ENCODE results near the gene HTR1A.

DNA sequence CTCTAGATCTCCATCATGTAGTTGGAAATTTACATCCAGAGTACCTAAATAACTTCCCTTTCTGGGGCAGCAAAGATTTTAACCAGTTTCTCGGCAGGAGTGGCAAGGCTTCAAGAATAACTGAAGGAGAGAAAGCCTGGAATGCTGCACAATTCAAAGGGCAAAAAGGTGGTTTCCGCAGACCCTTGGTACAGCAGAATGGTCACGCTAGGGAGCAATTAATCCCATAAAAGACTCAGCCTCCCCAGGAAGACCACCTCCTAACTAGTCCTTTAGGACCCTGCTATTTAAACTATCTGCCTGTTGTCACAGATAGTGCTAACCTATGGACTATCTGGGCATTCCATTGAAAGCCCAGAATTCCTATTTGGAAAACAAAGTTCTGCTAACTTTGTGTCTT, 3.6 kb downstream of the HTR1A start:
- no peak for TF ChIP-seq EZH2phosphoT487 (IDR thresholded peaks at IDR 0.05; ENCODE audit: borderline replicate concordance, low read depth)
- no peak for TF ChIP-seq EP300 (IDR thresholded peaks at IDR 0.05; ENCODE audit: borderline replicate concordance in 1 of 2, low read depth in 1 of 2, low read length in 1 of 2)
- TF ChIP-seq, protein P1, sequence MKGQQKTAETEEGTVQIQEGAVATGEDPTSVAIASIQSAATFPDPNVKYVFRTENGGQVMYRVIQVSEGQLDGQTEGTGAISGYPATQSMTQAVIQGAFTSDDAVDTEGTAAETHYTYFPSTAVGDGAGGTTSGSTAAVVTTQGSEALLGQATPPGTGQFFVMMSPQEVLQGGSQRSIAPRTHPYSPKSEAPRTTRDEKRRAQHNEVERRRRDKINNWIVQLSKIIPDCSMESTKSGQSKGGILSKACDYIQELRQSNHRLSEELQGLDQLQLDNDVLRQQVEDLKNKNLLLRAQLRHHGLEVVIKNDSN (IDR thresholded peaks at IDR 0.05; ENCODE audit: borderline replicate concordance, low read depth), result no peak
- TF ChIP-seq, protein P2, sequence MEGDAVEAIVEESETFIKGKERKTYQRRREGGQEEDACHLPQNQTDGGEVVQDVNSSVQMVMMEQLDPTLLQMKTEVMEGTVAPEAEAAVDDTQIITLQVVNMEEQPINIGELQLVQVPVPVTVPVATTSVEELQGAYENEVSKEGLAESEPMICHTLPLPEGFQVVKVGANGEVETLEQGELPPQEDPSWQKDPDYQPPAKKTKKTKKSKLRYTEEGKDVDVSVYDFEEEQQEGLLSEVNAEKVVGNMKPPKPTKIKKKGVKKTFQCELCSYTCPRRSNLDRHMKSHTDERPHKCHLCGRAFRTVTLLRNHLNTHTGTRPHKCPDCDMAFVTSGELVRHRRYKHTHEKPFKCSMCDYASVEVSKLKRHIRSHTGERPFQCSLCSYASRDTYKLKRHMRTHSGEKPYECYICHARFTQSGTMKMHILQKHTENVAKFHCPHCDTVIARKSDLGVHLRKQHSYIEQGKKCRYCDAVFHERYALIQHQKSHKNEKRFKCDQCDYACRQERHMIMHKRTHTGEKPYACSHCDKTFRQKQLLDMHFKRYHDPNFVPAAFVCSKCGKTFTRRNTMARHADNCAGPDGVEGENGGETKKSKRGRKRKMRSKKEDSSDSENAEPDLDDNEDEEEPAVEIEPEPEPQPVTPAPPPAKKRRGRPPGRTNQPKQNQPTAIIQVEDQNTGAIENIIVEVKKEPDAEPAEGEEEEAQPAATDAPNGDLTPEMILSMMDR (IDR thresholded peaks at IDR 0.05), result no peak
- no peak for TF ChIP-seq FOXM1 (IDR thresholded peaks at IDR 0.05; ENCODE audit: low read depth)
- TF ChIP-seq MEF2A (IDR thresholded peaks at IDR 0.05; ENCODE audit: borderline replicate concordance, low read depth), result no peak
- no peak for TF ChIP-seq YY1 (IDR thresholded peaks at IDR 0.05; ENCODE audit: low read depth)
- TF ChIP-seq, protein P3, sequence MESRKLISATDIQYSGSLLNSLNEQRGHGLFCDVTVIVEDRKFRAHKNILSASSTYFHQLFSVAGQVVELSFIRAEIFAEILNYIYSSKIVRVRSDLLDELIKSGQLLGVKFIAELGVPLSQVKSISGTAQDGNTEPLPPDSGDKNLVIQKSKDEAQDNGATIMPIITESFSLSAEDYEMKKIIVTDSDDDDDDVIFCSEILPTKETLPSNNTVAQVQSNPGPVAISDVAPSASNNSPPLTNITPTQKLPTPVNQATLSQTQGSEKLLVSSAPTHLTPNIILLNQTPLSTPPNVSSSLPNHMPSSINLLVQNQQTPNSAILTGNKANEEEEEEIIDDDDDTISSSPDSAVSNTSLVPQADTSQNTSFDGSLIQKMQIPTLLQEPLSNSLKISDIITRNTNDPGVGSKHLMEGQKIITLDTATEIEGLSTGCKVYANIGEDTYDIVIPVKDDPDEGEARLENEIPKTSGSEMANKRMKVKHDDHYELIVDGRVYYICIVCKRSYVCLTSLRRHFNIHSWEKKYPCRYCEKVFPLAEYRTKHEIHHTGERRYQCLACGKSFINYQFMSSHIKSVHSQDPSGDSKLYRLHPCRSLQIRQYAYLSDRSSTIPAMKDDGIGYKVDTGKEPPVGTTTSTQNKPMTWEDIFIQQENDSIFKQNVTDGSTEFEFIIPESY (IDR thresholded peaks at IDR 0.05; ENCODE audit: borderline replicate concordance, low read depth), result no peak
- TF ChIP-seq RFX5 (IDR thresholded peaks at IDR 0.05; ENCODE audit: low read length), result no peak
- TF ChIP-seq MXI1 (IDR thresholded peaks at IDR 0.05; ENCODE audit: low read depth, low read length), result no peak
- no peak for TF ChIP-seq GABPA (IDR thresholded peaks at IDR 0.05; ENCODE audit: low read depth)
- TF ChIP-seq, protein P4, sequence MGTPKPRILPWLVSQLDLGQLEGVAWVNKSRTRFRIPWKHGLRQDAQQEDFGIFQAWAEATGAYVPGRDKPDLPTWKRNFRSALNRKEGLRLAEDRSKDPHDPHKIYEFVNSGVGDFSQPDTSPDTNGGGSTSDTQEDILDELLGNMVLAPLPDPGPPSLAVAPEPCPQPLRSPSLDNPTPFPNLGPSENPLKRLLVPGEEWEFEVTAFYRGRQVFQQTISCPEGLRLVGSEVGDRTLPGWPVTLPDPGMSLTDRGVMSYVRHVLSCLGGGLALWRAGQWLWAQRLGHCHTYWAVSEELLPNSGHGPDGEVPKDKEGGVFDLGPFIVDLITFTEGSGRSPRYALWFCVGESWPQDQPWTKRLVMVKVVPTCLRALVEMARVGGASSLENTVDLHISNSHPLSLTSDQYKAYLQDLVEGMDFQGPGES (IDR thresholded peaks at IDR 0.05; ENCODE audit: low read depth, low read length), result no peak
- no peak for TF ChIP-seq SIN3A (IDR thresholded peaks at IDR 0.05; ENCODE audit: borderline replicate concordance, low read depth, low read length)
- TF ChIP-seq POLR2AphosphoS5 (IDR thresholded peaks at IDR 0.05; ENCODE audit: low read depth, low read length), result no peak

Measured in SK-N-SH (cell line).